HepG2 (cell line): ENCODE results near the gene PKM. TPM values are rescaled to one million over a fixed set of nuclear protein-coding genes. Genes with fewer than 3 reads are reported as not detected.

ENCODE experiments used
- ATAC-seq: fragments of 200-7000 bp; cut with Tn5 transposase; 3 replicates; pipeline ENCODE4 v1.9.1; 2020; ENCODE audit warnings: mild to moderate bottlenecking, moderate library complexity
- BruUV-seq: library from RNA; stranded (reverse); fragments of 400-500 nt; replicated peaks from 2 replicates; lab custom pipeline; 2021; lab: Mats Ljungman, UMichigan
- CTCF ChIA-PET: fragments of 300-600 bp; formaldehyde crosslinking; extraction: SDS; loops from one replicate; lab custom pipeline; 2021; ENCODE audit warnings: low total read pairs, inconsistent platforms, low intra/inter-chr PET ratio; lab: Yijun Ruan, JAX
- POLR2A ChIA-PET: fragments of 350-600 bp; sonication (Branson Sonifier 250); formaldehyde crosslinking; loops from one replicate; lab custom pipeline; 2020; ENCODE audit warnings: antibody characterized with exemption, inconsistent platforms; lab: Yijun Ruan, JAX
- DNase-seq: peaks from one replicate; pipeline ENCODE4 v3.0.0-alpha.2; 2015; ENCODE audit warnings: low spot score
- FAIRE-seq: peaks from 3 replicates; lab custom pipeline; 2011; peaks lifted over from hg19 to GRCh38; lab: Jason Lieb, UNC
- H2AFZ ChIP-seq: one replicate; pipeline ENCODE4 v1.6.1; 2011; ENCODE audit warnings: low read length, inconsistent platforms
- H3K27ac ChIP-seq: fragments of 300-600 bp; 3 replicates; pipeline ENCODE4 v1.8.0; 2011; ENCODE audit warnings: mixed run types, mild to moderate bottlenecking, mixed read lengths, low read length, inconsistent platforms; ENCODE audit not compliant: insufficient read depth; ENCODE audit errors: extremely low read length
- H3K27me3 ChIP-seq, 2 experiments: fragments of 200-600 bp in 1 of 2; 2 replicates in 1 of 2; 3 replicates in 1 of 2; pipeline versions ENCODE4 v1.6.0 to v1.8.0; 2011; ENCODE audit warnings: low read length in 2 of 2, mild to moderate bottlenecking in 2 of 2, moderate library complexity in 2 of 2, inconsistent platforms in 1 of 2; ENCODE audit not compliant: insufficient read depth in 2 of 2, control insufficient read depth in 1 of 2
- H3K36me3 ChIP-seq, 2 experiments: fragments of 200-600 bp in 1 of 2; replicated peaks in 1 of 2; 2 replicates in 1 of 2; 3 replicates in 1 of 2; pipeline versions ENCODE4 v1.5.1 to v1.8.0; 2011; ENCODE audit warnings: low read length in 2 of 2, inconsistent platforms in 1 of 2; ENCODE audit not compliant: insufficient read depth in 2 of 2, control insufficient read depth in 1 of 2
- H3K4me1 ChIP-seq: 2 replicates; pipeline ENCODE4 v1.5.1; 2012; ENCODE audit warnings: low read length, inconsistent platforms; ENCODE audit not compliant: insufficient read depth
- H3K4me2 ChIP-seq: 2 replicates; pipeline ENCODE4 v1.6.0; 2011; ENCODE audit warnings: low read depth, low read length, inconsistent platforms
- H3K4me3 ChIP-seq, 3 experiments: fragments of 200-600 bp in 1 of 3; sonication (generic), shearing (Covaris generic) in 1 of 3; replicated peaks in 1 of 3; 2 replicates each; pipeline ENCODE4 v1.5.1; 2011 to 2016; ENCODE audit warnings: low read length in 3 of 3, inconsistent platforms in 2 of 3, low read depth in 2 of 3, mild to moderate bottlenecking in 2 of 3, control low read depth in 1 of 3, mixed read lengths in 1 of 3; ENCODE audit not compliant: insufficient read depth in 1 of 3
- H3K79me2 ChIP-seq: one replicate; pipeline ENCODE4 v1.6.1; 2011; ENCODE audit warnings: low read length, inconsistent platforms; ENCODE audit not compliant: insufficient read depth
- H3K9ac ChIP-seq: 2 replicates; pipeline ENCODE4 v1.6.0; 2011; ENCODE audit warnings: mild to moderate bottlenecking, low read depth, low read length, inconsistent platforms; ENCODE audit not compliant: insufficient read depth
- H3K9me3 ChIP-seq: 2 replicates; pipeline ENCODE4 v1.5.1; 2012; ENCODE audit warnings: mild to moderate bottlenecking, low read length
- H4K20me1 ChIP-seq: 2 replicates; pipeline ENCODE4 v1.6.0; 2011; ENCODE audit warnings: inconsistent platforms, mild to moderate bottlenecking, low read length, moderate library complexity; ENCODE audit not compliant: insufficient read depth
- ARID4A ChIP-seq: sonication (generic); formaldehyde crosslinking; IDR thresholded peaks from 2 replicates; pipeline ENCODE4 v1.5.0; 2020; ENCODE audit warnings: mild to moderate bottlenecking, missing genetic modification reagents, borderline replicate concordance
- EED ChIP-seq: sonication (generic); formaldehyde crosslinking; IDR thresholded peaks from 2 replicates; pipeline ENCODE4 v1.5.0; 2020; ENCODE audit warnings: mild to moderate bottlenecking, missing genetic modification reagents
- LRRFIP1 ChIP-seq: sonication (generic); formaldehyde crosslinking; conservative IDR thresholded peaks from 2 replicates; pipeline ENCODE4 v1.4.0; 2020; ENCODE audit warnings: missing genetic modification reagents
- NR2F6 ChIP-seq, 2 experiments: IDR thresholded peaks; 2 replicates each; pipeline ENCODE4 v1.6.1; 2016; ENCODE audit warnings: antibody characterized with exemption in 1 of 2, mild to moderate bottlenecking in 1 of 2
- TCF12 ChIP-seq, 2 experiments: fragments of 450-650 bp in 1 of 2; sonication (generic) in 1 of 2; formaldehyde crosslinking in 1 of 2; IDR thresholded peaks; 2 replicates each; pipeline versions ENCODE4 v1.6.1 to v1.8.0; 2017 to 2022; ENCODE audit warnings: antibody characterized with exemption in 1 of 2, mild to moderate bottlenecking in 1 of 2, missing genetic modification reagents in 1 of 2, moderate library complexity in 1 of 2
- THRA ChIP-seq: sonication (generic); formaldehyde crosslinking; IDR thresholded peaks from 2 replicates; pipeline ENCODE4 v1.4.0; 2020; ENCODE audit warnings: missing genetic modification reagents, borderline replicate concordance
- ZMYM3 ChIP-seq: sonication (generic); formaldehyde crosslinking; IDR thresholded peaks from 2 replicates; pipeline ENCODE4 v1.5.1; 2020; ENCODE audit warnings: mild to moderate bottlenecking, missing genetic modification reagents
- ZNF18 ChIP-seq: sonication (generic); formaldehyde crosslinking; IDR thresholded peaks from 2 replicates; pipeline ENCODE4 v1.8.0; 2022; ENCODE audit warnings: mild to moderate bottlenecking, missing genetic modification reagents; ENCODE audit not compliant: insufficient replicate concordance
- ZNF75D ChIP-seq: sonication (generic); formaldehyde crosslinking; IDR thresholded peaks from 2 replicates; pipeline ENCODE4 v1.8.1; 2023; ENCODE audit warnings: missing genetic modification reagents, mild to moderate bottlenecking, borderline replicate concordance
- WGBS: methylation state at CpG from one replicate; pipeline ENCODE4 v1.1.6; 2017; ENCODE audit warnings: low lambda C conversion rate; 5-methylcytosine and 5-hydroxymethylcytosine counted together
- in situ Hi-C: cut with HindIII; loops from 2 replicates; pipeline ENCODE4 v1.10.0; 2017; ENCODE audit warnings: low pct_unique_long_range_greater_than_20kb; ENCODE audit not compliant: extremely low pct_ligation_motif_present
- intact Hi-C: fragments of 100-400 bp; cut with micrococcal nuclease; formaldehyde crosslinking; loops from one replicate; pipeline ENCODE4 v1.10.0; 2022; ENCODE audit not compliant: unreplicated experiment
- polyA plus RNA-seq, 8 experiments: library from polyadenylated mRNA; depleted of rRNA in 3 of 8; stranded (reverse) in 7 of 8; unstranded in 1 of 8; fragments of >200 nt; fragmentation: Illumina TruSeq in 4 of 8; extraction: Trizol in 4 of 8; gene quantifications; 2 replicates each; pipeline versions ENCODE4 v1.2.1 to v1.2.3, GENCODE V29; 2011 to 2016; ENCODE audit warnings: low read depth in 4 of 8, missing spikeins in 1 of 8, mixed read lengths in 1 of 8; ENCODE audit not compliant: insufficient read depth in 1 of 8
- total RNA-seq, 5 experiments: library from RNA; depleted of rRNA; stranded (reverse); fragments of >200 nt; fragmentation: Illumina TruSeq; extraction: Trizol; gene quantifications; 2 replicates each; pipeline ENCODE4 v1.2.3, GENCODE V29; 2016; ENCODE audit warnings: low read depth in 1 of 5
- TF ChIP-seq, protein P1 (sequence below): sonication (generic); formaldehyde crosslinking; IDR thresholded peaks from 2 replicates; pipeline ENCODE4 v1.5.1; 2020; ENCODE audit warnings: missing genetic modification reagents, mild to moderate bottlenecking, borderline replicate concordance

PKM gene
- total and polyA plus RNA-seq, 2 of the 13 experiments (the other 11 are each of a cell fraction or from before 2014, with no cell fraction given): 488 to 780 TPM

DNA sequence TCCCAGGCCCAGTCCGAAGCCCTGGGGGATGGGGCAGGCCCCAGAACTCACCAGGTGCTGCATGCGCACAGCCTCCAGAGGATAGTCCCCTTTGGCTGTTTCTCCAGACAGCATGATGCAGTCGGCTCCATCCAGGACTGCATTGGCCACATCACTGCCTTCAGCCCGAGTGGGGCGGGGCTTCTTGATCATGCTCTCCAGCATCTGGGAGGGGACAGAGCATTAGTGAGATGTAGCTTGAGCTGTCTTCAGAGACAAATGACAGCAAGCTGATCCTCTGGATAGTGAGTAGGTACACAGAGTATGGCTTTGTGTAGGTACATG lies 24.4 kb downstream of the PKM start:
- Histone ChIP-seq H4K20me1 (peaks cover 86% of the 10 kb centered on the region), H3K9me3 (no peaks in the 10 kb centered on the region), H3K27me3 (no peaks in the 10 kb centered on the region), H3K79me2 (no peaks in the 10 kb centered on the region), H2AFZ (no peak overlapping the region), H3K36me3 (peaks cover 64 to 96% of the 10 kb centered on the region in 2 experiments), H3K27ac (no peak overlapping the region), H3K4me2 (no peak overlapping the region), H3K4me3 (no peak overlapping the region), H3K9ac (no peak overlapping the region), H3K4me1 (peaks cover 14% of the 10 kb centered on the region; the same call in 1 of the 2 replicates)
- TF ChIP-seq EED (CRISPR knock-in tag): no peak
- TF ChIP-seq ZNF75D (CRISPR knock-in tag): no peak
- no peak for TF ChIP-seq ZNF18
- TF ChIP-seq, protein P1, sequence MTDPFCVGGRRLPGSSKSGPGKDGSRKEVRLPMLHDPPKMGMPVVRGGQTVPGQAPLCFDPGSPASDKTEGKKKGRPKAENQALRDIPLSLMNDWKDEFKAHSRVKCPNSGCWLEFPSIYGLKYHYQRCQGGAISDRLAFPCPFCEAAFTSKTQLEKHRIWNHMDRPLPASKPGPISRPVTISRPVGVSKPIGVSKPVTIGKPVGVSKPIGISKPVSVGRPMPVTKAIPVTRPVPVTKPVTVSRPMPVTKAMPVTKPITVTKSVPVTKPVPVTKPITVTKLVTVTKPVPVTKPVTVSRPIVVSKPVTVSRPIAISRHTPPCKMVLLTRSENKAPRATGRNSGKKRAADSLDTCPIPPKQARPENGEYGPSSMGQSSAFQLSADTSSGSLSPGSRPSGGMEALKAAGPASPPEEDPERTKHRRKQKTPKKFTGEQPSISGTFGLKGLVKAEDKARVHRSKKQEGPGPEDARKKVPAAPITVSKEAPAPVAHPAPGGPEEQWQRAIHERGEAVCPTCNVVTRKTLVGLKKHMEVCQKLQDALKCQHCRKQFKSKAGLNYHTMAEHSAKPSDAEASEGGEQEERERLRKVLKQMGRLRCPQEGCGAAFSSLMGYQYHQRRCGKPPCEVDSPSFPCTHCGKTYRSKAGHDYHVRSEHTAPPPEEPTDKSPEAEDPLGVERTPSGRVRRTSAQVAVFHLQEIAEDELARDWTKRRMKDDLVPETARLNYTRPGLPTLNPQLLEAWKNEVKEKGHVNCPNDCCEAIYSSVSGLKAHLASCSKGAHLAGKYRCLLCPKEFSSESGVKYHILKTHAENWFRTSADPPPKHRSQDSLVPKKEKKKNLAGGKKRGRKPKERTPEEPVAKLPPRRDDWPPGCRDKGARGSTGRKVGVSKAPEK: no peak
- TF ChIP-seq TCF12 (IDR thresholded peaks at IDR 0.05): no peak
- no peak for TF ChIP-seq TCF12 (CRISPR knock-in tag; IDR thresholded peaks at IDR 0.05)
- TF ChIP-seq LRRFIP1 (CRISPR knock-in tag): no peak
- TF ChIP-seq ARID4A (CRISPR knock-in tag): no peak
- no peak for TF ChIP-seq NR2F6 (IDR thresholded peaks at IDR 0.05)
- TF ChIP-seq NR2F6 (CRISPR knock-in tag; IDR thresholded peaks at IDR 0.05): no peak
- no peak for TF ChIP-seq ZMYM3 (CRISPR knock-in tag)
- TF ChIP-seq THRA (CRISPR knock-in tag): no peak
- POLR2A ChIA-PET: no interaction called here
- ATAC-seq: no peak
- CTCF ChIA-PET: no interaction called here
- DNase-seq: no peak
- no peak for FAIRE-seq
- 100% methylated on average over 1 of the region's 5 CpGs for WGBS
- in situ Hi-C loops (no loop called here), intact Hi-C loops (no loop called here)
- no TSS peak for BruUV-seq
